Tibial artery (tissue), 4 donors: ENCODE measurements around the gene ARHGEF39.

Source experiments
- DNase-seq, 2 donors: peaks; one replicate each; pipeline ENCODE4 v3.0.0-alpha.2; 2019
- H3K27ac ChIP-seq, 2 donors: fragments of 200-600 bp; sonication (generic) in 1 of 2; 1 replicate in 1 of 2; 2 replicates in 1 of 2; pipeline ENCODE4 v1.5.1; 2018 to 2019; ENCODE audit warnings: mild to moderate bottlenecking in 1 of 2
- H3K27me3 ChIP-seq, 2 donors: fragments of 200-600 bp; sonication (generic) in 1 of 2; one replicate each; pipeline versions ENCODE4 v1.5.1 to v1.6.0; 2016 to 2019
- H3K36me3 ChIP-seq, 3 donors: fragments of 200-600 bp; sonication (generic) in 2 of 3; one replicate each; pipeline ENCODE4 v1.5.1; 2016 to 2019; ENCODE audit warnings: mild to moderate bottlenecking in 2 of 3
- H3K4me1 ChIP-seq, 4 donors: fragments of 200-600 bp; sonication (generic) in 2 of 4; 1 replicate in 3 of 4; 2 replicates in 1 of 4; pipeline ENCODE4 v1.5.1; 2016 to 2019
- H3K4me3 ChIP-seq, 2 donors: fragments of 200-600 bp; sonication (generic) in 1 of 2; 1 replicate in 1 of 2; 2 replicates in 1 of 2; pipeline ENCODE4 v1.5.1; 2018 to 2019; ENCODE audit warnings: mild to moderate bottlenecking in 2 of 2
- H3K9me3 ChIP-seq, 3 donors: fragments of 200-600 bp; sonication (generic) in 1 of 3; one replicate each; pipeline ENCODE4 v1.5.1; 2016 to 2019
- intact Hi-C: fragments of 100-400 bp; cut with DNase I; formaldehyde crosslinking; loops from one replicate; pipeline ENCODE4 v1.15.0; 2023; ENCODE audit warnings: low total_unique reads
- TF ChIP-seq, protein P1 (sequence below), 2 experiments: fragments of 200-600 bp in 1 of 2; fragments of 450-650 bp in 1 of 2; IDR thresholded peaks; one replicate each; pipeline ENCODE4 v1.5.1; 2017 to 2019; ENCODE audit warnings: antibody characterized with exemption in 2 of 2, mild to moderate bottlenecking in 1 of 2, moderate library complexity in 1 of 2

Gene ARHGEF39

DNA sequence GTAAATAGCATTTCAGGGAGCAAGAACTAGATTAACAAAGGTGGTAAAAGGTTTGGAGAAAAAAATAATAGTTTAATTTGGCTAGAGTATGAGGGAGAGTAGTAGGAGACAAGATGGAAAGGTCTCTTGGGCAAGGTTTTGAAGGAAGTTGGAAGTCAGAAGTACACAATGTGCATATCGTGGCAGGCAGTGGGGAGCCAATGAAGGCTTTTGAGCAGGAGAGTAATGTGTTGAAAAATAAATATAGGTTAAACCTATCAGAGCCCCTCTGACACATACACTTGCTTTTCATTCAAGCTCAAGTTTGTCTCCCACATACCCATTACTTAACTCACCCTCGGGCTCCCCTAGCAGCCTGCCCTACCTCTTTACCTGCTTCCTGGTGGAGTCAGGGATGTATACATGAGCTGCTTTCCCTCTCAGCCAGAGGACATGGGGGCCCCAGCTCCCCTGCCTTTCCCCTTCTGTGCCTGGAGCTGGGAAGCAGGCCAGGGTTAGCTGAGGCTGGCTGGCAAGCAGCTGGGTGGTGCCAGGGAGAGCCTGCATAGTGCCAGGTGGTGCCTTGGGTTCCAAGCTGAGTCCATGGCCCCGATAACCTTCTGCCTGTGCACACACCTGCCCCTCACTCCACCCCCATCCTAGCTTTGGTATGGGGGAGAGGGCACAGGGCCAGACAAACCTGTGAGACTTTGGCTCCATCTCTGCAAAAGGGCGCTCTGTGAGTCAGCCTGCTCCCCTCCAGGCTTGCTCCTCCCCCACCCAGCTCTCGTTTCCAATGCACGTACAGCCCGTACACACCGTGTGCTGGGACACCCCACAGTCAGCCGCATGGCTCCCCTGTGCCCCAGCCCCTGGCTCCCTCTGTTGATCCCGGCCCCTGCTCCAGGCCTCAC is 8.4 kb upstream of the ARHGEF39 start, which contains the start of gene CA9:
Gene CA9, plus strand, starts transcription at position 797 of the 893 bp plus-strand sequence. Its CDS starts 32 bp downstream, at position 829.
- TF ChIP-seq, protein P1, sequence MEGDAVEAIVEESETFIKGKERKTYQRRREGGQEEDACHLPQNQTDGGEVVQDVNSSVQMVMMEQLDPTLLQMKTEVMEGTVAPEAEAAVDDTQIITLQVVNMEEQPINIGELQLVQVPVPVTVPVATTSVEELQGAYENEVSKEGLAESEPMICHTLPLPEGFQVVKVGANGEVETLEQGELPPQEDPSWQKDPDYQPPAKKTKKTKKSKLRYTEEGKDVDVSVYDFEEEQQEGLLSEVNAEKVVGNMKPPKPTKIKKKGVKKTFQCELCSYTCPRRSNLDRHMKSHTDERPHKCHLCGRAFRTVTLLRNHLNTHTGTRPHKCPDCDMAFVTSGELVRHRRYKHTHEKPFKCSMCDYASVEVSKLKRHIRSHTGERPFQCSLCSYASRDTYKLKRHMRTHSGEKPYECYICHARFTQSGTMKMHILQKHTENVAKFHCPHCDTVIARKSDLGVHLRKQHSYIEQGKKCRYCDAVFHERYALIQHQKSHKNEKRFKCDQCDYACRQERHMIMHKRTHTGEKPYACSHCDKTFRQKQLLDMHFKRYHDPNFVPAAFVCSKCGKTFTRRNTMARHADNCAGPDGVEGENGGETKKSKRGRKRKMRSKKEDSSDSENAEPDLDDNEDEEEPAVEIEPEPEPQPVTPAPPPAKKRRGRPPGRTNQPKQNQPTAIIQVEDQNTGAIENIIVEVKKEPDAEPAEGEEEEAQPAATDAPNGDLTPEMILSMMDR (IDR thresholded peaks at IDR 0.05) = no peak
- Histone ChIP-seq H3K27ac (peak within 1 kb of the TSS; percentile 23 to 35), H3K4me1 (peaks cover 0 to 36% (median 22%) of the 10 kb centered on the region in 4 donors), H3K27me3 (no peaks in the 10 kb centered on the region), H3K9me3 (no peaks in the 10 kb centered on the region), H3K36me3 (no peaks in the 10 kb centered on the region), H3K4me3 (no peak within 1 kb of the TSS)
- intact Hi-C loops = no loop called here
- peak in 1 of 2 donors; percentile 88 for DNase-seq

DNA sequence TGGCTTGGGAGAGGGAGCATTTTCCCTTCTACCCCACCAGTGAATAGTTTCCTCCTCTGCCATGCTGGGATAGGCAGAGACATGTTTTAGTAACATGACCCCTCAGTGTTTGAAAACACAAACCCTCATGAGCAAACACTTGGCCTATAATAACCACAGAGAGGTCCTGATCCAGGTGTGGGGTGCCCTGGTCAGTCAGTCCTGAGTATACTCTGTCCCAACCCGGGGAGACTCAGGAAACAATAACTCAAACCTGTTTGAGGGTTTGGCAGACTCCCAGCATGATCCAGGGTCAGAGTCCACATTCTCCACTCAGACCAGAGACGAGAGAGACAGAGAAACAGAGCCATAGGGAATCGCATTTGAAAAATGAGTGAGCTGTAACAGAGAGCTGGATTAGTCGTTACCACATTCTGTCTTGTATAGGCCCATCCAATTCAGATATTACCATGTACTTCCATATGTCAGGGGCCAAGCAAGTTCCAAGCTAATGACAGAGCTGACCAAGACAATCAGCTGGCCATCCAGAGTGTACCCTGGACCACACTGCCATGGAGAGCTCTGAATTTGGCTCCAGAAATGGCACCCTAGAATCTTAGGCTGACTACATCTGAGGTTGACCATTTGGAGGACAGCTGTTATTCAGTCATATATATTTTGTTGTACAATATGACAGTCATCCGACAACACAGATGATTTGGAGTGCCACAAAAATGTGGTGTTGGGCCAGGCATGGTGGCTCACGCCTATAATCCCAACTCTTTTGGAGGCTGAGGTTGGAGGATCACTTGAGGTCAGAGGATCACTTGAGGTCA is 4.5 kb upstream of the ARHGEF39 start:
- Histone ChIP-seq H3K9me3 (no peaks in the 10 kb centered on the region), H3K36me3 (no peaks in the 10 kb centered on the region), H3K27ac (no peak overlapping the region), H3K4me1 (peaks cover 0 to 30% (median 12%) of the 10 kb centered on the region in 4 donors), H3K4me3 (no peak overlapping the region), H3K27me3 (no peaks in the 10 kb centered on the region)
- intact Hi-C loops = no loop called here
- TF ChIP-seq, protein P1 (IDR thresholded peaks at IDR 0.05) = no peak
- no peak for DNase-seq

DNA sequence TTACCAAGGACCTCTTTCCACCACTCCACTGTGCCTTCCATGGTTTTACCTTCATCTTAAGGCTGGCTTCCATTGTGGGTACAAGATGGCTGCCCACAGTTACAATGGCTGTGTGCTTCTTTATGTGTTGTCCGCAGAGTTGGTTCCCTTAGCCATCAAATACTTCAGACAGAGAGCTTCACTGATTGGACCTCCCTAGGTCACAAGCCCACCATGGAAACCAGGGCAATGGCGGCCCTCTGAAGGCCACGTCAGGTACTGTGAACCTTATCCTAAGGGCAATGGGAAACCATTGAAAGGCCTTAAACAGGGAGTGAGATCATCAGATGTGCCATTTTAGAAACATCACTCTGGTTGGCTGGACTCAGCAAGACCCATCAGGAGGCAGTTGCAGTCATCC is 2.9 kb upstream of the ARHGEF39 start:
- Histone ChIP-seq H3K36me3 (no peaks in the 10 kb centered on the region), H3K27ac (no peak overlapping the region), H3K9me3 (no peaks in the 10 kb centered on the region), H3K4me1 (peaks cover 0 to 28% (median 11%) of the 10 kb centered on the region in 4 donors), H3K4me3 (no peak overlapping the region), H3K27me3 (no peaks in the 10 kb centered on the region)
- intact Hi-C loops = no loop called here
- TF ChIP-seq, protein P1 (IDR thresholded peaks at IDR 0.05) = no peak
- DNase-seq = no peak

DNA sequence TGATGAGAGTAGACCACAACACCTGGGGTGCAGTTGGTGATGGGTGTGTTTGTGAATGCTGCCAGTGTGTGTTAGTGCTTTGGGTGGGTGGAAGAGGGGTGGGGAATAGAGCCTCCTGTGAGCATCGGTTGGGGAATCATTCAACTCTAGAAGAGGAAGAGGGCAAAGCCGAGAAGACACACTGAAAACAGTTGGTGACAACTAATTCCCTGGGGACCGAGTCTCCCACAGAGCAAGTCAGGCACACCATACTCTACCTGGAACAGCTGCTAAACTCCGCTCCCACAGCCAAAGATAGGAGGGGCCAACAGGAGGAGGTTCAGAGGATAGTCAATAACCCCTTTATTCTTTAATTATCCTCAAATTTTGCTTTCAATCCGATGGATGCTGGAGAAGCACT is 1.6 kb upstream of the ARHGEF39 start:
- TF ChIP-seq, protein P1 (IDR thresholded peaks at IDR 0.05) = no peak
- no peaks in the 10 kb centered on the region for H3K9me3 ChIP-seq
- no peaks in the 10 kb centered on the region for H3K27me3 ChIP-seq
- peaks cover 0 to 42% (median 14%) of the 10 kb centered on the region in 4 donors for H3K4me1 ChIP-seq
- no peak for DNase-seq
- H3K4me3 ChIP-seq = no peak overlapping the region
- H3K27ac ChIP-seq = peak overlapping the region in 1 of 2 donors; percentile 100
- intact Hi-C loops = no loop called here
- peaks cover 0 to 12% (median 4%) of the 10 kb centered on the region in 3 donors for H3K36me3 ChIP-seq

DNA sequence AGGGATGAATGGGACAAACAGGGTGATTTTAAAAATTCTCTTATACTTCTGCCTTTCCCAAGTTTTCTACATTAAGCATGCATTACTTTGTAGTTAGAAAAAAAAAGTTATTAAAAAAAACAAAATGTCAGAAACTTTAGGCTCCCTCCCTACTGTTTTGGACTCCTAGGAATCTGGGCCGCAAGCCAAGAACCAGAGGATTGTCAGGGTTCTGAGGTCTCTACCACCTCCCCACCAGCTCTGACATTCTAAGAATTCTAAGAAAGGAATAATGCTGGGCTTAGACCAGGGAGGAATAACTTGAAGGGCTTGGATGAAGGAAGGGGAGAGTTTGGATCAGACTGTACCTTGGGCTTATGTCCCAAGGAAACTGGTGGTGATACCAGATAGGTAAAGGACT is 1.1 kb upstream of the ARHGEF39 start:
- Histone ChIP-seq H3K4me1 (peaks cover 0 to 47% (median 18%) of the 10 kb centered on the region in 4 donors), H3K27ac (peak overlapping the region; percentile 99 to 100), H3K4me3 (no peak overlapping the region), H3K9me3 (no peaks in the 10 kb centered on the region), H3K27me3 (no peaks in the 10 kb centered on the region), H3K36me3 (peaks cover under 1 to 15% (median 9%) of the 10 kb centered on the region in 3 donors)
- TF ChIP-seq, protein P1 (IDR thresholded peaks at IDR 0.05) = no peak
- intact Hi-C loops = no loop called here
- DNase-seq = no peak
